Skeletal muscle satellite cell (primary cell): ENCODE measurements around the gene MFRP.

ENCODE experiments used
- H3K27me3 ChIP-seq: 2 replicates; pipeline ENCODE4 v1.7.0; 2013; ENCODE audit warnings: low read length; ENCODE audit not compliant: control insufficient read depth, insufficient read depth
- H3K36me3 ChIP-seq: 2 replicates; pipeline ENCODE4 v1.7.0; 2013; ENCODE audit warnings: mild to moderate bottlenecking, control low read depth, low read length; ENCODE audit not compliant: insufficient read depth
- H3K4me1 ChIP-seq: 2 replicates; pipeline ENCODE4 v1.7.0; 2013; ENCODE audit warnings: low read length; ENCODE audit not compliant: control insufficient read depth, insufficient read depth
- H3K4me2 ChIP-seq: 2 replicates; pipeline ENCODE4 v1.7.0; 2013; ENCODE audit warnings: mild to moderate bottlenecking, low read length
- H3K4me3 ChIP-seq: 2 replicates; pipeline ENCODE4 v1.7.0; 2013; ENCODE audit warnings: low read length
- H3K9ac ChIP-seq: 2 replicates; pipeline ENCODE4 v1.7.0; 2013; ENCODE audit warnings: mild to moderate bottlenecking, low read depth, low read length, moderate library complexity
- H3K9me3 ChIP-seq: replicated peaks from 2 replicates; pipeline ENCODE4 v1.7.0; 2013; ENCODE audit warnings: mild to moderate bottlenecking, control low read depth, low read length

MFRP gene

DNA sequence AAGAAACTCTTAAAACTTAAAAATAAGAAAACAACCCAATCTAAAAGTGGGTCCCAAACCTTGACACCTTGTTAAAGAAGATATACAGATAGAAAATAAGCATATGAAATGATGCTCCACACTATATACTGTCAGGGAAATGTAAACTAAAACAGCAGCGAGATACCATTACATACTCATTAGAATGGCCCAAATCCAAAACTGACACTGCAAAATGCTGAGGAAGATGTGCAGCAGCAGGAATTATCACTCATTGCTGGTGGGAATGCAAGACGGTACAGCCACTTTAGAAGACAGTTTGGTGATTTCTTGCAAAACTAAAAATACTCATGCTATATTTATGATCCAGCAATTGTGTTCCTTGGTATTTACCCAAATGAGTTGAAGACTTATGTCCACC is 17.2 kb downstream of the MFRP start:
- Histone ChIP-seq H3K9me3 (no peaks in the 10 kb centered on the region), H3K4me2 (no peak overlapping the region), H3K4me1 (no peaks in the 10 kb centered on the region), H3K36me3 (no peaks in the 10 kb centered on the region), H3K9ac (no peak overlapping the region), H3K4me3 (no peak overlapping the region), H3K27me3 (peaks cover 11% of the 10 kb centered on the region)

DNA sequence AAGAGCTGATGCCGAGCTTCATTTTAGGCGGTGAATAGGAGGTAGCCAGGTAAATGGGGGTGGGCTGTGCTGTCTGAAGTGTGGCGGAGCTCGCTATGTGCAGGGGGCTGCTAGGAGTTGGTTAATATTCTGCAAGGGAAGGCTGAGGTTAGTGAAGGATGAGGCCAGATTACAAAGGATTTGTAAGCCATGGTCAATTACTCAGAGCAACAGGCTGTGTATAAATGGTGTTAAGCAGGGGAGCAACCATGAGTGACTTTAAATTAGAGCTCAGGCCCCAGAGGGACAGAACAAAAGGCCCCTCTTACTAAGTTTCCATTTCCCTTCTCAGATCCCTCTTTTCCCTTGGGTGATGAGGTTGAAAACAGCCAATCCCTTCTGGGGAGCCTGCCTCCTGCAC is 22.3 kb downstream of the MFRP start:
- H3K4me3 ChIP-seq: no peak overlapping the region
- H3K27me3 ChIP-seq: no peaks in the 10 kb centered on the region
- H3K9ac ChIP-seq: no peak overlapping the region
- no peaks in the 10 kb centered on the region for H3K9me3 ChIP-seq
- H3K36me3 ChIP-seq: no peaks in the 10 kb centered on the region
- no peak overlapping the region for H3K4me2 ChIP-seq
- peaks cover 12% of the 10 kb centered on the region for H3K4me1 ChIP-seq

DNA sequence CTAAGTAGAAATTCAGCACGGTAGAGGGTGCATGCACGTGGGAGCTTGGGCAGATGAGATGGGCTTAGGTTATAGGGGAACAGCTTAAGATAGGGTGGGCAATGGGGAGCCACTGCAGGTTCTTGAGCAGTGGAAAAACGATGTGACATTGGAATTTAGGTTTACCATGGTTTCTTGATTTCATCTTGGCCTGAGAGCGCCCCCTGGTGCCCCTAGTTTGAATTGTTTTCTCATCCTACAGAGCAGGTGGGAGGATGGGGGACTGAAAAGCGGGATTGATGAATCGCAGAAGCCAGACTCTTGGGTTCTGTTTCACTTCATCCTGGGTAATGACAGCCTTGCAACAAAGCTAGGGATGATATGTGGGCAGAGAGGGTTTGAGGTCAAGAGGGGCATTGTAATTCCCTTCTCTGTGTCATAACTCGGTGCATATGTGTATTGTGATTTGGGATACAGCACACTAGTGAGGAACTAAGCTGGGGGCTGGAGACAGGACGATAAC is 22.9 kb downstream of the MFRP start:
- Histone ChIP-seq H3K4me3 (no peak overlapping the region), H3K9ac (no peak overlapping the region), H3K4me1 (peaks cover 18% of the 10 kb centered on the region), H3K9me3 (no peaks in the 10 kb centered on the region), H3K4me2 (no peak overlapping the region), H3K27me3 (no peaks in the 10 kb centered on the region), H3K36me3 (no peaks in the 10 kb centered on the region)

DNA sequence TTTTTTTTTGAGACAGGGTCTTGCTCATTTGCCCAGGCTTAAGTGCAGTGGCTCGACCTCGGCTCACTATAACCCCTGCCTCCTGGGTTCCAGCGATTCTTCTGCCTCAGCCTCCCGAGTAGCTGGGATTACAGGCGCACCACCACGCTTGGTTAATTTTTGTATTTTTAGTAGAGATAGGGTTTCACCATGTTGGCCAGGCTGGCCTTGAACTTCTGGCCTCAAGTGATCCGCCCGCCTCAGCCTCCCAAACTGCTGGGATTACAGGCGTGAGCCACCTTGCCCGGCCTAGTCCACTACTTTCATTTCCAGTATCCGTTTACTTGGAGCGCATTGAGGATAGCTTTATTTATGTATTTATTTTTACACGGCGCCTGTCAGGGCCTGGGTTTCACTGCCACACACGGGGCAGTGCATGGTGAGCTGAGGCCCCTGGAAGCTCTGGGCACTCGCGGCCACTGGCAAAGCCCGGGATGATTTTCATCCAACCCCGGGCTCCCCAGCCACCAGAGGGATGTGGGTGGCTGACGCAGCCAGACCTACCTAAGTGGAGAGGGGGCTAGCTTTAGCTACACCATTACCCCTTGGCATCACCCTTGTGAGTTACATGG is 23.5 kb downstream of the MFRP start:
- Histone ChIP-seq H3K36me3 (no peaks in the 10 kb centered on the region), H3K9me3 (no peaks in the 10 kb centered on the region), H3K4me2 (no peak overlapping the region), H3K4me3 (no peak overlapping the region), H3K27me3 (no peaks in the 10 kb centered on the region), H3K4me1 (peaks cover 24% of the 10 kb centered on the region), H3K9ac (no peak overlapping the region)

DNA sequence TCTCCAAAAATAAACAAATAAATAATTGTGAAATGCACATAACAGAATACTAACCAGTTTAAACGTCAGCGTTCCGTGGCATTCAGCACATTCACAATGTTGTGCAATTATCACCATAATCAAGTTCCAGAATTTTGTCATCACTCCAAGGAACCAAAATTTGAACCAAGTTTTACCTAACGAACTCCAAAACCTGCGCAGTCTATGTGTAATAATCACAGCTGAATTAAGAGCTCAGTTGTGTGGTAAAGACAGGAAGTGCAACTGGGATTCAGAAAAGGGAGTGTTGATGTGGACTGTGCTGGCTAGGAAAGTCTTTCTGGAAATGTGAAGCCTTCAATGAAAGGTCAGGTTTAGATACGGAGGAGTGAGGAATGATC is 24.2 kb downstream of the MFRP start:
- H3K9ac ChIP-seq: no peak overlapping the region
- no peaks in the 10 kb centered on the region for H3K36me3 ChIP-seq
- H3K27me3 ChIP-seq: no peaks in the 10 kb centered on the region
- no peaks in the 10 kb centered on the region for H3K9me3 ChIP-seq
- H3K4me3 ChIP-seq: no peak overlapping the region
- H3K4me2 ChIP-seq: no peak overlapping the region
- peaks cover 27% of the 10 kb centered on the region for H3K4me1 ChIP-seq

DNA sequence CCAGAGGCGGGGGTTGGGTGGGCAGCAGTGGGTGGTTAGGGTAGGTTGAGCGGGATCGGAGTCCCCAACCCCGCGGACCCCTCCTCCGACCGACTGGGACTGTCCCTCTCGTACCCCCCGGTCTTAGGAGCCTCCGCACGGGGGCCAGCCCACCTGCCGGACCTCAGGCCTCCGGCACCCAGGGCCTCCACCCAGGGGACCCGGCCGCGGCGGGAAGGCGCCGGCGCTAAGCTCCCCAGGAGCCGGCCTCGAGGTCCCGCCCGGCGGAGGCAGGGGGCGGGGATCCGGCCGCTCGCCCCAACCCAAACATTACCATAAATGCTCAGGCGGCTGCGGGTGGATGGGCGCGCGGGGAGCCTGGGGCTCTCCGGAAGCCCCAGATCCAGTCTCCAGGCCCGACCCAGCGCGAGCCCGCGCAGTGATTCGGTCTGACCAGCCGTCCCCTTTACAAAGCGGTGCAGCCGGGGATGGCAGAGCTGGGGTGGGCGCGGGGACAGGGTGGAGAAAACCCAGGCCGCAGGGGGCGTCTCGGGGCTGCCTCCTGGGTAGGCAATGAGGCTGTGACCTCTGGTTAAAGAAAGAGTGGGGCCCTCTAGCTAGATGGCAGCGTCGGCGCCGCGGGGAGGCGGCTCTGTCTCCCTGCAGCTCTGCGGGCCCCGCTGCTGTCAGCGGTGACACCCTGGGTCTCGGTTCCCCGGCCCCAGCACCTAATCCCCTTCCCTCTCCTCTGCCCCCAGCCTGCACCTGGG is 25.6 kb downstream of the MFRP start:
- Histone ChIP-seq H3K36me3 (no peaks in the 10 kb centered on the region), H3K4me2 (peak overlapping the region; percentile 85), H3K4me3 (peak overlapping the region; percentile 62), H3K27me3 (peaks cover 5% of the 10 kb centered on the region), H3K4me1 (peaks cover 38% of the 10 kb centered on the region), H3K9me3 (no peaks in the 10 kb centered on the region), H3K9ac (peak overlapping the region; percentile 65)

DNA sequence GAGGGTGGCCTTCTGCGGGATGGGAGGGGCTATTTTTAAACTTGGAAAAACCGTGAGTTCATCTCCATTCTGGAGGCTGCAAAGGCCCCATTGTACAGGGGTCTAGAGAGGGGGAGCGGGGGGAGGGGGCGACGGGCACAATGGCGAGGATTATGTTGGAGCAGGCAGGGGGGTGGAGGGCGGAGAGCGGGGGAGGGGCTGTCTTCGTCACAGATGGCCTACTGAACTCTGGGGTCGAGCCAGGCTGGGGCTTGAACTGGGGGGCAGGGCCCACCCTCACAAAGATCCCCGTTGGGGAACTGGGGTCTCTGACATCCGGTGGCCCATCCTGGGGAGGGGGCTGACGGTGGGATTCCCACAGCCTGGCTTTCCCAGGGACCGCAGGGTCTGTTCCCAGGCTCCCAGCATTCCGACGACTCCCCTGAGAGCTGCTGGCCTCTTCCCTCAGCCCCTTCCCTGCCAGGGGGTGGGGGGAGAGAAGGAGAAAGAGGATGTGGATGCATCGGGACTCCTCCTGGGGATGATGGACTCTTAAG is 26.2 kb downstream of the MFRP start:
- H3K4me2 ChIP-seq: peak overlapping the region; percentile 85
- no peaks in the 10 kb centered on the region for H3K36me3 ChIP-seq
- H3K9me3 ChIP-seq: no peaks in the 10 kb centered on the region
- peak overlapping the region; percentile 62 for H3K4me3 ChIP-seq
- H3K4me1 ChIP-seq: peaks cover 45% of the 10 kb centered on the region
- H3K9ac ChIP-seq: peak overlapping the region; percentile 65
- peaks cover 9% of the 10 kb centered on the region for H3K27me3 ChIP-seq

DNA sequence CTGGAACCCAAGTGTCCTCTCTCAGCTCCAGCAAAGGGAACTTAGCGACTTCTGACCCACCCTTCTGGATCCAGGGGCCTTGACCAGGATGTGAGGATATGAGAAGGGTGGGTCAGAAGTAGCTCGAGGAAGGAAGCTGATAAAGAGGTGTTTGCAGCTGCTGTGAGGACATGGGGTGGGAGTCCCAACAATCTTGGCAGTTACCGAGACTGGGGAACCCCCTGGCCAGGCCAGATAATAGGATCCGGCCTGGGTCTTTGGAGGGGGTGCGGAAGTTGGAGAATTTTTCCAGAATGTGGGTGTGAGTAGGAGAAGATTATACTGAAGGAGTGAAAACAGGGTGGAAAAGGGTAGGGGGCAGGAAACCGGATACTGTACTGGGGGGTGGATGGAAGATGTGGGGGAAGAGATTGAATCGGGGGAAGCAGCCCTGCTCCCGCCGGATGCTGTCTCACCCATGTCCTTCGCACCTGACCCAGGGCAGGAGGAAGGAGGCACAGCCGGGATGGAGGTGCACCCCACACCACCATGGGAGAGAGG is 26.7 kb downstream of the MFRP start:
- Histone ChIP-seq H3K27me3 (peaks cover 9% of the 10 kb centered on the region), H3K4me2 (no peak overlapping the region), H3K4me3 (no peak overlapping the region), H3K9ac (no peak overlapping the region), H3K4me1 (peaks cover 49% of the 10 kb centered on the region), H3K36me3 (no peaks in the 10 kb centered on the region), H3K9me3 (no peaks in the 10 kb centered on the region)

DNA sequence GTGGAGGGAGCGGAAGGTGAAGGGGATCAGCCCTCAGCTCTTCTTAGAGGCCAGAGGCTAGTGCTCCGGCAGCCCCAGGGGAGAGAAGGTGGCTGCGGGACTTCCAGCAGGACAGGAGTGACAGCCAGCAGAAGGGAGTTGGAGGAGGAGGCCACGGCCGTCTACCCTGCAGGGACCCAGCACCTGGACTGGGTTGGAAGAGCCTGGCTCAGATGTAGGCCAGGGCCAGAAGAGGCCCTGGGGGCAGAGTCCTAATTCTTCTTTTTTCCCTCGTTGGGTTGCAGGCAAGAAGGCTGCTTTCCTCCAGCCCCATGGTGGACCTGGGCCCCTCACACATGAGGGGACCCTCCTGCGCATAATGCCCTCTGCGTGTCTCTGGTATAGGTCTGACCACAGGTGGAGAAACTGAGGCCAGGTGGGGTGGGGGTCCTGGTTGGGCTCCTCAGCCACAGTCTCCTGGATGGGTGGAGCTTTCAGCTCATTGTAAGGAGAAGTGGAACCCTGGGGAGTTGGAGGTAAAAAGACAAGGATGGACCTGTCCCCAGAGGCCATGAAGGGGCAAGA is 27.3 kb downstream of the MFRP start:
- Histone ChIP-seq H3K4me3 (no peak overlapping the region), H3K27me3 (peaks cover 9% of the 10 kb centered on the region), H3K4me1 (peaks cover 49% of the 10 kb centered on the region), H3K9ac (no peak overlapping the region), H3K9me3 (no peaks in the 10 kb centered on the region), H3K4me2 (no peak overlapping the region), H3K36me3 (no peaks in the 10 kb centered on the region)

DNA sequence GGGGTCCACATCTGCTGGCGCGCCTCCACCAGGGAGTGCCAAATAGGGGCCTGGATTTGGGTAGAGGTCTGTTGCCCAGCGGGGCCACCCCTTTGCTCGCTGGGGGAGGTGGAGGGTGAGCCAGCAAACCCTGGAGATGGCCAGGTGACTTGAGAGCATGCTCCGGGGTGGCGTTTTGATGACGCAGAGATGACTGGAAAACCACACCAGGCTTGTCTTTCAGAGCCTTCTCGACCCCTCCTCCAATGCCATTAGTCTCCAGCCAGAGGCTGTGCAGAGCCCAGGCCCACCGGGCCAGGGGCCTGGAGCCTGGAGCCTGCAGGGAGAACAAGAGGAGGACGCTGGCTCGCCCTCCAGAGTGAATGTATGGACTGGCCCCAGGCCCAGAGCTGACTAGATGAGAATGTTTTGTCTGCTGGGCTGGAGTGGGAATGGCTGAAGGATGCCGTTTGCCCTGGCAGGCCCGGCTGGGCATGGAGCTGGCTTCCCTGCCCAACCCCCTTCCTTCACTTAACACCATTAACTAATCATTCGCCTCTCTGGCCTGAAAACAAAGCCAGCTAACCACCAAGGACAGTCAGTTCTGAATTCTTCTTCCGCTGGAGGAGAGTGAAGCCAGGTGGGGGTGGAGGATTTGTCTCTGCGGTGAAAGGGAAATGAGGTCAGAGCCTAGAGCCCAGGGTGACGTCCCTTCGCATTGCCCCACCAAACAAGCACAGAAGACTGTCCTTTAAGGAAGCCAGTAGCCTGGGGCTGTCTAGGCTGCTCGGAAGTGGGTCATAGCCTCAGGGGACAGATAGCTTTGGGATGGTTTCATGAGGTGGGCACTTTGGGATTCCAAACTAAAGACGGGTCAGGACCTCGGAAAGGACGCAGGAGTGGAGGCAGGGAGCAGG is 28.0 kb downstream of the MFRP start:
- Histone ChIP-seq H3K4me2 (no peak overlapping the region), H3K27me3 (peaks cover 9% of the 10 kb centered on the region), H3K36me3 (no peaks in the 10 kb centered on the region), H3K9ac (no peak overlapping the region), H3K4me3 (no peak overlapping the region), H3K4me1 (peaks cover 49% of the 10 kb centered on the region), H3K9me3 (no peaks in the 10 kb centered on the region)
